Stromal cell of bone marrow (primary cell): Measurements from ENCODE around the gene FZD1.
A peak's percentile ranks its signal among the peaks of the same experiment; 100 is the strongest.
"Not testable (repeated sequence)": the region's sequence is repeated elsewhere in the genome, so short reads cannot be mapped to it uniquely, and the experiment has no call there.

Experiments
- DNase-seq: peaks from one replicate; pipeline ENCODE4 v3.0.0-alpha.2; 2012; ENCODE audit warnings: low read depth

Gene FZD1

GRCh38 chr7:91297939-91298338 is 33.7 kb downstream of the FZD1 start:
- no peak for DNase-seq

GRCh38 chr7:91299952-91300775 is 35.9 kb downstream of the FZD1 start:
- DNase-seq = no peak

- DNase-seq = no peak
Observed at GRCh38 chr7:91302794-91303193, 38.6 kb downstream of the FZD1 start.

- DNase-seq = no peak
Observed at GRCh38 chr7:91306266-91306665, 42.0 kb downstream of the FZD1 start.

GRCh38 chr7:91307467-91307866 is 43.2 kb downstream of the FZD1 start:
- DNase-seq = no peak

- DNase-seq = not testable (repeated sequence)
Observed at GRCh38 chr7:91308191-91308590, 44.0 kb downstream of the FZD1 start.

GRCh38 chr7:91310830-91311460 is 46.7 kb downstream of the FZD1 start:
- peak; percentile 52 for DNase-seq

- DNase-seq = no peak
Observed at GRCh38 chr7:91311839-91312238, 47.6 kb downstream of the FZD1 start.

- DNase-seq = no peak
Observed at GRCh38 chr7:91313113-91313512, 48.9 kb downstream of the FZD1 start.

GRCh38 chr7:91314591-91315323 is 50.5 kb downstream of the FZD1 start:
- DNase-seq = peak; percentile 21

GRCh38 chr7:91316426-91316825 is 52.2 kb downstream of the FZD1 start:
- no peak for DNase-seq

- DNase-seq = no peak
Observed at GRCh38 chr7:91319351-91319750, 55.1 kb downstream of the FZD1 start.

GRCh38 chr7:91320366-91321078 is 56.3 kb downstream of the FZD1 start:
- no peak for DNase-seq
